AG09309 (cell line): ENCODE data around the gene ZFYVE28.

ENCODE experiments used
- DNase-seq: peaks from one replicate; pipeline ENCODE4 v3.0.0-alpha.2; 2010; ENCODE audit warnings: low read depth
- H3K4me3 ChIP-seq: 2 replicates; pipeline ENCODE4 v1.5.1; 2011; ENCODE audit warnings: mild to moderate bottlenecking, low read depth, low read length, moderate library complexity; ENCODE audit not compliant: control insufficient read depth
- TF ChIP-seq, protein P1 (sequence below): IDR thresholded peaks from 2 replicates; pipeline ENCODE4 v1.5.1; 2011; ENCODE audit warnings: mild to moderate bottlenecking, low read depth, low read length, inconsistent platforms; ENCODE audit not compliant: insufficient read depth, control insufficient read depth; ENCODE audit errors: missing control alignments

The ZFYVE28 gene

DNA sequence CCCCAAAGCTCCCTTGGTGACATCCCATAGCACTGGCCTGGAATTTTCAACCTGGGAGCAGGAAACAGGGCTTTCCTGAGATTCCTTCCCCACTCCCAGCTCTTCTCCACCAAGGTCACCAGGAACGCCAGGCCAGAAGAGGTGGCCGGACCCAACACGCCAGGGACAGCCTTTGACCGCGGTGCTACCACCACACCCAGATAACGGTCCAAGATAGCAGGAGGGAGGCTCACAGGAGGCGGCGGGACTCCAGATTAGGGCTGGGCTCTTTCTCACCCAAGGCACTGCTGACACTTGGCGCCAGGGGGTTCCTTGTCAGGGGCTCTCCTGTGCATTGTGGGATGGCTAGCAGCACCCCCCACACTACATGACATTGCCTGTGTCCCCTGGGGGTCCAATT lies 22.9 kb downstream of the ZFYVE28 start:
- TF ChIP-seq, protein P1, sequence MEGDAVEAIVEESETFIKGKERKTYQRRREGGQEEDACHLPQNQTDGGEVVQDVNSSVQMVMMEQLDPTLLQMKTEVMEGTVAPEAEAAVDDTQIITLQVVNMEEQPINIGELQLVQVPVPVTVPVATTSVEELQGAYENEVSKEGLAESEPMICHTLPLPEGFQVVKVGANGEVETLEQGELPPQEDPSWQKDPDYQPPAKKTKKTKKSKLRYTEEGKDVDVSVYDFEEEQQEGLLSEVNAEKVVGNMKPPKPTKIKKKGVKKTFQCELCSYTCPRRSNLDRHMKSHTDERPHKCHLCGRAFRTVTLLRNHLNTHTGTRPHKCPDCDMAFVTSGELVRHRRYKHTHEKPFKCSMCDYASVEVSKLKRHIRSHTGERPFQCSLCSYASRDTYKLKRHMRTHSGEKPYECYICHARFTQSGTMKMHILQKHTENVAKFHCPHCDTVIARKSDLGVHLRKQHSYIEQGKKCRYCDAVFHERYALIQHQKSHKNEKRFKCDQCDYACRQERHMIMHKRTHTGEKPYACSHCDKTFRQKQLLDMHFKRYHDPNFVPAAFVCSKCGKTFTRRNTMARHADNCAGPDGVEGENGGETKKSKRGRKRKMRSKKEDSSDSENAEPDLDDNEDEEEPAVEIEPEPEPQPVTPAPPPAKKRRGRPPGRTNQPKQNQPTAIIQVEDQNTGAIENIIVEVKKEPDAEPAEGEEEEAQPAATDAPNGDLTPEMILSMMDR: no peak
- DNase-seq: no peak
- H3K4me3 ChIP-seq: no peak overlapping the region

DNA sequence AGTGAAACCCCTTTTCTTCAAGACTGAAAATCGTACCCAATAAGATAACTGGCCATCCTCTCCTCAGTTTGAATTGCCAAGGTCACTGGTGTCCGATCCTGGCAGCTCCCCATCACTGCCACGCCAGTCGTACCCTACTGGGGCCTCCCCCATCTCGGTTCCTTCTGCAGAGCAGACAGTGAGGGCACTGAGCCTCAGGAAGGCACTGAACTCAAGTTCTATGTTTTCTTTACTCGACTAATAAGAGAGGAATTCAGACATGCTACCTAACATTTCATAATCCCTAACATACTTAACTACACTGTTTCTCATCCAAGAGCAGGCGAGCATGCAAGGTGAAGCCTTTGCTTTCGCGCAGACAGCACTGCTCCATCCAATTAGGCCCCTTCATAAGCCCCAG lies 23.4 kb downstream of the ZFYVE28 start:
- TF ChIP-seq, protein P1: no peak
- no peak overlapping the region for H3K4me3 ChIP-seq

DNA sequence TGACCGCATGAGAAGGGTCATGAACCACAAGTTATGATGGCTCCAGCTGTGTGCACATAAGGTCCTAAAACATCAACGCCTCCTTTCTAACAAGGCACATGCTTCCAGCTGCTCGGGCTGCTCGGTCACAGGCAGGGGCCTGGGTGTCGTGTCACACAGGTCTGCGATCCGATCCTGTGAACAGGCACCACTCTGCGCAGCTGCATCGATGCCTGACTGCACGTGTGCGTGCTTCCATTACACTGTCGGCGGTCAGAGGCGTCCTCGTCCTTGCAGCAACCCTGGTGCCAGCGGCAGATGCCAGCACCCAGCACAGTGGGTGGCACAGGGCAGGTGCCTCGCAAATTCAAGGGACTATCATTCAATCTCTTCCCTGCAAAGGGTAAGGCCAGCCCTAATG lies 23.9 kb downstream of the ZFYVE28 start:
- no peak for DNase-seq
- no peak overlapping the region for H3K4me3 ChIP-seq
- TF ChIP-seq, protein P1: no peak

More for the DNA sequence above, 23.4 kb downstream of the ZFYVE28 start:
- no peak for DNase-seq

DNA sequence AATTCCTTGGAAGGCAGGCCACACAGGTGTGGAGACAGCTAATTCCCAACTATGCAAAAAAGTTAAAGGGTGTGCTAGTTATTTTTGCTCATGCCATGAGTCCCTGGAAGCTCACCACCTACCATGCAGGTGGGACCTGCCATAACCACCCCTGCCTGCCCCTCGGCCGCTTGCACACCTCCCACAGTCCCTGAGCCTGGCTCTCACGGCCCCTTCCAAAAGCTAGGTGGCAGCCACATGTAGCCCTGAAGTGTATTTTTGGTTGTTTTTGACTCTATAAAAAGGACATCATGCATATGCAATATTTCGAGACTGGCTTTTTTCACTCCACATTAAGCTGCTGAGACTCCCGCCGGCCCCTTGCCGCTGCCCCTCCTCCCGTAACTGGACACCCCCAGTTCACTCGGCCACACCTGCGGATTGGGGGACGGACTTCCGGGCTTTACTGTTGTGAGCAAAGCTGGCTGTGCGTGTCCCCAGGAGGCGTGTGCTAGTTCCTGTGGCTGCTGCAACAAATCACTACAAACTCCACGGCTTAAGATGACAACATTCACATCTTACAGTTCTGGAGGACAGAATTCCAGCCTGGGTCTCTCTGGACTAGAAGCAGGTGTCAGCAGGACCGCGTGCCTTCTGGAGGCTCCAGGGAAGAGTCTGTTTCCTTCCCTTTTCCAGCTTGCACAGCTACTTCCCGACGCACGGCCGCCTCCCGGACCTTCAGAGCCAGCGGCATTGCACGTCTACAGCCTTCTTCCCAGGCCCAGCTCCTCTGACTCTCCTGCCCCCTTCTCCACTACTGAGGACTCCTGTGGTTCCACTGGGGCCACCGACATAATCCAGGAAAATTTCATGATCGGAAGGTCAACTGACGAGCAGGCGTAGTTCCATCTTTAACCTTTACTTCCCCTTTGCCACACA lies 24.8 kb downstream of the ZFYVE28 start:
- no peak for DNase-seq
- TF ChIP-seq, protein P1: no peak
- H3K4me3 ChIP-seq: no peak overlapping the region

DNA sequence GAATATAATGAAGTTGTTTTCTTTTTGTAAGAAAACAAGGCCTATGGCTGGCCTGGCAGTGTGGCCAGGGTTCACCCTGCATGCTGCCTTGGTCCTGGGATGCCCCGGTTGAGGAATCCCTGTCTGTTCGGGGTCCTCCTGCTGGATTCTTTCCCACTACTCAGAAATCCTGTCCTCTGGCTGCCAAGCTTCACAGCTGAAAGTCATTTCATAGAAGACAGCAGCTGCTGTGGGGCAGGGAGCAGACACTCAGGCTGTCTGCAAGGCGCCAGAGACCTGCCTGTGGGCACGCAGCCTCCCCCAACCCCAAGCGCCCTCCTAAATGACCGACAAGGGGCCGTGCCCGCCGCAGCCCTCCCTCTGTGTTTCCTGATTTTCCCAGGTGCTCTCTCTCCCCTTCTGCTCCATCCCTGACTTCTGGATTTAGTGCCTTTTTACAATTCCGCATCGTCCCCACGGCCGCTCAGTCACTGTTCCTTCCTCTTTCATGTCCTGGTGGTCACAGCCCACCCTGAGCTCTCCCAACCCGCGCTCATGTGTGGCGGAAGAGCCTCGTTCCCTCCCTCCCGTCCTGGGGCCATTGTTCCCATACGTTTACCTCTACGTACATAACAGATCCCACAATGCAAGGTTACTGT lies 27.5 kb downstream of the ZFYVE28 start:
- TF ChIP-seq, protein P1: no peak
- H3K4me3 ChIP-seq: no peak overlapping the region
- no peak for DNase-seq

DNA sequence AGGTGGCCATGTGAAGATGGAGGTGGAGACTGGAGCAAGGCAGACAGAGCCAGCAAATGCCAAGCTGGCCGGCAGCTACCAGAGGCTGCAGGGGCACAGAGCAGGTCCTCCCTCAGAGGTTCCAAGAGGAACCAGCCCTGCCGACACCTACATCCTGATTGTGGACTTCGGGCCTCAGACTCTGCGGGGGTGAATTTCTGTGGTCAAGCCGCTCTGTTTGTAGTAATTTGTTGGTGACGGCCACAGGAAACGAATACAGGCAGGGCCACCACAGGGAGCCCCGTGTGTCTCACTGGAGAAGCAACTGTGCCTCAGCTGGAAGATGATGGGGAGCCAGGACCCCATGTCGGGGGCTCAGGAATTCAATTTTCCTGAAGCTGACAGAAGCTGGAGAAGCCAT lies 28.3 kb downstream of the ZFYVE28 start:
- TF ChIP-seq, protein P1: no peak
- no peak for DNase-seq
- H3K4me3 ChIP-seq: no peak overlapping the region
